ENCODE results near the gene CRYBA4.

DNA sequence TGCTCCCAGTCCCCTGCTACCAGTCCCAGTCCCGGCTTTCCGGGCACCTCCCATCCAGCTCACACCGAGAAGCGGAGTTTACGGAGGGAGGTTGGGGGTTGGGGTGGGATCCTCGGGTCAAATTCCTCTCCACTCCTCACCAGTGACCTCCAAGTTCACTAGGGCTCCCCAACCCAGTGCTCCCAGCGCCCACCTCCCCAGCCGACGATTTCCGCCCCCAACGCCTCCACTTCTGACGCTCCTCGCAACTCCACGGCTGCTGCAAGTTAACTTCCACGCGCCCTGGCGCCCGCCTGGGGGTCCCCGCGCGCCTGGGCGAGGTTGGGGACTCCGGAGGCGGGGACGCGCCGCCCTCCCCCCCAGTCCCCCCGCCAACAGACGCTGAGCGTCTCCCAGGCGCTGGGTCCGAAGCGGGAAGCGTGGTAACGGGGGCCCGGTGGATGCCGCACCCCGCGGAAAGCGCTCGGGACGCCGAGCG is 32.4 kb upstream of the CRYBA4 start:
- TF ChIP-seq, protein P1, sequence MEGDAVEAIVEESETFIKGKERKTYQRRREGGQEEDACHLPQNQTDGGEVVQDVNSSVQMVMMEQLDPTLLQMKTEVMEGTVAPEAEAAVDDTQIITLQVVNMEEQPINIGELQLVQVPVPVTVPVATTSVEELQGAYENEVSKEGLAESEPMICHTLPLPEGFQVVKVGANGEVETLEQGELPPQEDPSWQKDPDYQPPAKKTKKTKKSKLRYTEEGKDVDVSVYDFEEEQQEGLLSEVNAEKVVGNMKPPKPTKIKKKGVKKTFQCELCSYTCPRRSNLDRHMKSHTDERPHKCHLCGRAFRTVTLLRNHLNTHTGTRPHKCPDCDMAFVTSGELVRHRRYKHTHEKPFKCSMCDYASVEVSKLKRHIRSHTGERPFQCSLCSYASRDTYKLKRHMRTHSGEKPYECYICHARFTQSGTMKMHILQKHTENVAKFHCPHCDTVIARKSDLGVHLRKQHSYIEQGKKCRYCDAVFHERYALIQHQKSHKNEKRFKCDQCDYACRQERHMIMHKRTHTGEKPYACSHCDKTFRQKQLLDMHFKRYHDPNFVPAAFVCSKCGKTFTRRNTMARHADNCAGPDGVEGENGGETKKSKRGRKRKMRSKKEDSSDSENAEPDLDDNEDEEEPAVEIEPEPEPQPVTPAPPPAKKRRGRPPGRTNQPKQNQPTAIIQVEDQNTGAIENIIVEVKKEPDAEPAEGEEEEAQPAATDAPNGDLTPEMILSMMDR (IDR thresholded peaks at IDR 0.05), result no peak
- TF ChIP-seq POLR2AphosphoS5 (IDR thresholded peaks at IDR 0.05; ENCODE audit: low read depth, low read length) (no peak), SIN3A (IDR thresholded peaks at IDR 0.05; ENCODE audit: borderline replicate concordance, insufficient read depth, low read depth, low read length) (no peak), TCF7L2 (IDR thresholded peaks at IDR 0.05; ENCODE audit: low read depth, low read length) (no peak)
- TF ChIP-seq, protein P2, sequence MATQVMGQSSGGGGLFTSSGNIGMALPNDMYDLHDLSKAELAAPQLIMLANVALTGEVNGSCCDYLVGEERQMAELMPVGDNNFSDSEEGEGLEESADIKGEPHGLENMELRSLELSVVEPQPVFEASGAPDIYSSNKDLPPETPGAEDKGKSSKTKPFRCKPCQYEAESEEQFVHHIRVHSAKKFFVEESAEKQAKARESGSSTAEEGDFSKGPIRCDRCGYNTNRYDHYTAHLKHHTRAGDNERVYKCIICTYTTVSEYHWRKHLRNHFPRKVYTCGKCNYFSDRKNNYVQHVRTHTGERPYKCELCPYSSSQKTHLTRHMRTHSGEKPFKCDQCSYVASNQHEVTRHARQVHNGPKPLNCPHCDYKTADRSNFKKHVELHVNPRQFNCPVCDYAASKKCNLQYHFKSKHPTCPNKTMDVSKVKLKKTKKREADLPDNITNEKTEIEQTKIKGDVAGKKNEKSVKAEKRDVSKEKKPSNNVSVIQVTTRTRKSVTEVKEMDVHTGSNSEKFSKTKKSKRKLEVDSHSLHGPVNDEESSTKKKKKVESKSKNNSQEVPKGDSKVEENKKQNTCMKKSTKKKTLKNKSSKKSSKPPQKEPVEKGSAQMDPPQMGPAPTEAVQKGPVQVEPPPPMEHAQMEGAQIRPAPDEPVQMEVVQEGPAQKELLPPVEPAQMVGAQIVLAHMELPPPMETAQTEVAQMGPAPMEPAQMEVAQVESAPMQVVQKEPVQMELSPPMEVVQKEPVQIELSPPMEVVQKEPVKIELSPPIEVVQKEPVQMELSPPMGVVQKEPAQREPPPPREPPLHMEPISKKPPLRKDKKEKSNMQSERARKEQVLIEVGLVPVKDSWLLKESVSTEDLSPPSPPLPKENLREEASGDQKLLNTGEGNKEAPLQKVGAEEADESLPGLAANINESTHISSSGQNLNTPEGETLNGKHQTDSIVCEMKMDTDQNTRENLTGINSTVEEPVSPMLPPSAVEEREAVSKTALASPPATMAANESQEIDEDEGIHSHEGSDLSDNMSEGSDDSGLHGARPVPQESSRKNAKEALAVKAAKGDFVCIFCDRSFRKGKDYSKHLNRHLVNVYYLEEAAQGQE (IDR thresholded peaks at IDR 0.05; ENCODE audit: insufficient read depth in 1 of 2, low read depth in 2 of 2, low read length in 1 of 2), result no peak
